Hematopoietic multipotent progenitor cell treated with erythropoietin and hydrocortisone succinate and interleukin-3 and kit ligand, for 8 days (in vitro differentiated cells): ENCODE data around the gene VGF.
"Not testable (repeated sequence)": the region's sequence is repeated elsewhere in the genome, so short reads cannot be mapped to it uniquely, and the experiment has no call there.

Experiments
- DNase-seq: peaks from one replicate; pipeline ENCODE4 v3.0.0-alpha.2; 2015

Gene VGF

GRCh38 chr7:101114492-101114891 lies 50.9 kb downstream of the VGF start:
- no peak for DNase-seq

- DNase-seq, result no peak
Observed at GRCh38 chr7:101113836-101114235, 51.5 kb downstream of the VGF start.

- not testable (repeated sequence) for DNase-seq
Observed at GRCh38 chr7:101113140-101113539, 52.2 kb downstream of the VGF start.
